BE2C (cell line): ENCODE results near the gene GNAQ.

Experiments
- DNase-seq: peaks from one replicate; pipeline ENCODE4 v3.0.0-alpha.2; 2020
- H3K27me3 ChIP-seq: fragments of 250-450 bp; sonication (Bioruptor Pico); 2 replicates; pipeline ENCODE4 v1.5.1; 2020; ENCODE audit warnings: mild to moderate bottlenecking
- H3K36me3 ChIP-seq: fragments of 250-450 bp; sonication (Bioruptor Pico); 2 replicates; pipeline ENCODE4 v1.5.1; 2020; ENCODE audit warnings: mild to moderate bottlenecking
- H3K4me1 ChIP-seq: fragments of 250-450 bp; sonication (Bioruptor Pico); 2 replicates; pipeline ENCODE4 v1.5.1; 2020
- H3K4me3 ChIP-seq: 2 replicates; pipeline ENCODE4 v1.5.1; 2011; ENCODE audit warnings: low read depth, low read length
- H3K9me3 ChIP-seq: fragments of 250-450 bp; sonication (Bioruptor Pico); 2 replicates; pipeline ENCODE4 v1.5.1; 2020
- CTCF ChIP-seq: IDR thresholded peaks from 2 replicates; pipeline ENCODE4 v1.5.1; 2012; ENCODE audit warnings: mild to moderate bottlenecking, low read depth, low read length

GNAQ gene

GRCh38 chr9:77793849-77794248 lies 237.8 kb downstream of the GNAQ start:
- Histone ChIP-seq H3K9me3 (no peaks in the 10 kb centered on the region), H3K27me3 (no peaks in the 10 kb centered on the region), H3K4me3 (no peak overlapping the region), H3K36me3 (peaks cover 2% of the 10 kb centered on the region; the same call in 1 of the 2 replicates), H3K4me1 (peaks cover 33% of the 10 kb centered on the region)
- no peak for DNase-seq
- TF ChIP-seq CTCF = no peak

GRCh38 chr9:77789891-77790290 lies 241.7 kb downstream of the GNAQ start:
- peaks cover 2% of the 10 kb centered on the region; the same call in 1 of the 2 replicates for H3K36me3 ChIP-seq
- no peak for TF ChIP-seq CTCF

GRCh38 chr9:77785341-77785740 lies 246.3 kb downstream of the GNAQ start:
- no peaks in the 10 kb centered on the region for H3K9me3 ChIP-seq
- H3K4me1 ChIP-seq = peaks cover 15% of the 10 kb centered on the region
- no peak for TF ChIP-seq CTCF
- no peak overlapping the region for H3K4me3 ChIP-seq
- no peaks in the 10 kb centered on the region for H3K27me3 ChIP-seq
- DNase-seq = no peak
- H3K36me3 ChIP-seq = no peaks in the 10 kb centered on the region; the same call in 1 of the 2 replicates

More at GRCh38 chr9:77789891-77790290, 241.7 kb downstream of the GNAQ start:
- Histone ChIP-seq H3K4me3 (no peak overlapping the region), H3K27me3 (no peaks in the 10 kb centered on the region), H3K4me1 (peaks cover 32% of the 10 kb centered on the region), H3K9me3 (no peaks in the 10 kb centered on the region)
- no peak for DNase-seq

GRCh38 chr9:77783518-77783917 lies 248.1 kb downstream of the GNAQ start:
- no peak for TF ChIP-seq CTCF
- no peak overlapping the region for H3K4me3 ChIP-seq
- H3K27me3 ChIP-seq = no peaks in the 10 kb centered on the region
- no peak for DNase-seq
- H3K9me3 ChIP-seq = no peaks in the 10 kb centered on the region
- no peaks in the 10 kb centered on the region; the same call in 1 of the 2 replicates for H3K36me3 ChIP-seq
- H3K4me1 ChIP-seq = no peaks in the 10 kb centered on the region; the same call in 1 of the 2 replicates

GRCh38 chr9:77779010-77779409 lies 252.6 kb downstream of the GNAQ start:
- H3K36me3 ChIP-seq = no peaks in the 10 kb centered on the region
- no peak for TF ChIP-seq CTCF
- H3K4me1 ChIP-seq = no peaks in the 10 kb centered on the region
- no peak for DNase-seq
- no peak overlapping the region for H3K4me3 ChIP-seq
- no peaks in the 10 kb centered on the region for H3K27me3 ChIP-seq
- H3K9me3 ChIP-seq = no peaks in the 10 kb centered on the region

- no peaks in the 10 kb centered on the region for H3K36me3 ChIP-seq
- H3K4me3 ChIP-seq = no peak overlapping the region
- no peak for DNase-seq
- H3K4me1 ChIP-seq = no peaks in the 10 kb centered on the region
- no peaks in the 10 kb centered on the region; the same call in 1 of the 2 replicates for H3K27me3 ChIP-seq
- H3K9me3 ChIP-seq = no peaks in the 10 kb centered on the region
- TF ChIP-seq CTCF = no peak
These were observed 258.2 kb downstream of the GNAQ start for GRCh38 chr9:77773381-77773780.
